ENCODE data around the gene ARSI.

The ARSI gene

GRCh38 chr5:150283904-150284303 is 18.8 kb downstream of the ARSI start:
- H3K27me3 ChIP-seq (ENCODE audit: insufficient read depth, poor library complexity, severe bottlenecking) = peaks cover 6% of the 10 kb centered on the region
- no peak for TF ChIP-seq CTCF (IDR thresholded peaks at IDR 0.05; ENCODE audit: insufficient read depth, low read length)
- TF ChIP-seq REST (IDR thresholded peaks at IDR 0.05; ENCODE audit: insufficient replicate concordance, low read depth) = no peak
- no peak for TF ChIP-seq GABPA (IDR thresholded peaks at IDR 0.05; ENCODE audit: low read depth)
- no peak overlapping the region for H3K4me3 ChIP-seq (replicated peaks; ENCODE audit: insufficient read depth, low read length)
- no peak for DNase-seq (ENCODE audit: low read depth in 1 of 2, low spot score in 1 of 2)
- no peak overlapping the region for H3K27ac ChIP-seq (replicated peaks)

DNA sequence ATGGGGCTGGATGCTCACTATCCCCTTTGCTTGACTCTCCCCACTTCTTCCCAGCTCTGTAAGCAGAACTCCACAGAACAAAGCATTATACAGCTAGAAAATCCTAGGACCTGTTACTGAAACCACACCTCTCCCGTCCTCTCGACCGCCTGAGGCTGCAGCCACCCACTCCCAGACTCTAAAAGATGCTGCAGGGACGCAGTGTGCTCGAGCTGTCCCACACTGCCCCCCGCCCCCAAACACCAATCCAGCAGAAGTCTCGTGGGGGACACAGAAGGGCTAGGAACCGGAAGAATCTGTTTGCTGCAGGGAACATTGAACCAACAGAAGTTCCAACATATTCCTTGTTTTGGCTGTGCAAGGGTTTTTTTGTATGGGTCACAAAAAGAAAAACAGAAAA is 20.7 kb downstream of the ARSI start:
- no peak for DNase-seq (ENCODE audit: low read depth in 1 of 2, low spot score in 1 of 2)
- Histone ChIP-seq H3K27me3 (ENCODE audit: insufficient read depth, poor library complexity, severe bottlenecking) (peaks cover 6% of the 10 kb centered on the region), H3K4me3 (replicated peaks; ENCODE audit: insufficient read depth, low read length) (no peak overlapping the region), H3K27ac (replicated peaks) (no peak overlapping the region)
- TF ChIP-seq REST (IDR thresholded peaks at IDR 0.05; ENCODE audit: insufficient replicate concordance, low read depth) = no peak
- TF ChIP-seq POLR2AphosphoS5 (IDR thresholded peaks at IDR 0.05; ENCODE audit: low read depth) = no peak
- TF ChIP-seq SPI1 (IDR thresholded peaks at IDR 0.05; ENCODE audit: borderline replicate concordance, low read depth) = no peak
- no peak for TF ChIP-seq CTCF (IDR thresholded peaks at IDR 0.05; ENCODE audit: insufficient read depth, low read length)
- no peak for TF ChIP-seq GABPA (IDR thresholded peaks at IDR 0.05; ENCODE audit: low read depth)

DNA sequence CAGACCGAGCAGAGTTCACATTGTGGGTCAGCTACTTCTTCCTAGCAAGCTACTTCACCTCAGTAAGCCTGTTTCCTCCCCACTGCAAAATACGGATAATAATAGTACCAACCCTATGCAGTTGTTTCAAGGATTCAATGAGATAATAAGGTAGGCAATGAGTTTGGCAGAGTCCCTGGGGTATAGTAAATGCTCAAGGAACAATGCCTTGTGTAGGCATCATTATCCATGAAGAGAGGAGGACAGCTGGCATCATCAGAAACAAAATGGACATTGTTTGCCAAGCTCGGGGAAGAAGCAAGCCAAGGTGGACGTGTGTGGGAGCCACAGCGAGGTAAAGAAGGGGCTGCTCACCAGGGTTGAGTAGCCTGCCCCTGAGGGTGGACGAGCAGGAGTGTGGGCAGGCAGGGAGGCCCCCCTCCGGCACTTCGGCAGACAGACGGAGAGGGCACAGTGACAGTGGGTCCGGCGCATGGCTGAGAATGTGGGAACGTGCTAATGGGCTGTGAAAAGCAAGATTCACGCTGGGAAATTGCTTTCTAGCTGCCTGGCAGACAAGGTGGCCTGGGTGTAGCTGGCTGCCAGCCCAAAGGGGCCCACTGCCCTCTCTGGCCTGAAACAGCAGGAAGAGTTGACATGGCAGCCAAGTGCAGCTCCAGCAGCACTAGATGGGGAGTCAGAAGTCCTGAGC is 23.2 kb downstream of the ARSI start:
- no peak overlapping the region for H3K4me3 ChIP-seq (replicated peaks; ENCODE audit: insufficient read depth, low read length)
- no peak for TF ChIP-seq CTCF (IDR thresholded peaks at IDR 0.05; ENCODE audit: insufficient read depth, low read length)
- no peak for TF ChIP-seq GABPA (IDR thresholded peaks at IDR 0.05; ENCODE audit: low read depth)
- no peak for TF ChIP-seq SPI1 (IDR thresholded peaks at IDR 0.05; ENCODE audit: borderline replicate concordance, low read depth)
- no peak for TF ChIP-seq REST (IDR thresholded peaks at IDR 0.05; ENCODE audit: insufficient replicate concordance, low read depth)
- no peak for TF ChIP-seq POLR2AphosphoS5 (IDR thresholded peaks at IDR 0.05; ENCODE audit: low read depth)
- H3K27ac ChIP-seq (replicated peaks) = no peak overlapping the region
- DNase-seq (ENCODE audit: low read depth in 1 of 2, low spot score in 1 of 2) = no peak
- peaks cover 9% of the 10 kb centered on the region for H3K27me3 ChIP-seq (ENCODE audit: insufficient read depth, poor library complexity, severe bottlenecking)
